ENCODE measurements around the gene MRTFA.

- TF ChIP-seq, protein P1, sequence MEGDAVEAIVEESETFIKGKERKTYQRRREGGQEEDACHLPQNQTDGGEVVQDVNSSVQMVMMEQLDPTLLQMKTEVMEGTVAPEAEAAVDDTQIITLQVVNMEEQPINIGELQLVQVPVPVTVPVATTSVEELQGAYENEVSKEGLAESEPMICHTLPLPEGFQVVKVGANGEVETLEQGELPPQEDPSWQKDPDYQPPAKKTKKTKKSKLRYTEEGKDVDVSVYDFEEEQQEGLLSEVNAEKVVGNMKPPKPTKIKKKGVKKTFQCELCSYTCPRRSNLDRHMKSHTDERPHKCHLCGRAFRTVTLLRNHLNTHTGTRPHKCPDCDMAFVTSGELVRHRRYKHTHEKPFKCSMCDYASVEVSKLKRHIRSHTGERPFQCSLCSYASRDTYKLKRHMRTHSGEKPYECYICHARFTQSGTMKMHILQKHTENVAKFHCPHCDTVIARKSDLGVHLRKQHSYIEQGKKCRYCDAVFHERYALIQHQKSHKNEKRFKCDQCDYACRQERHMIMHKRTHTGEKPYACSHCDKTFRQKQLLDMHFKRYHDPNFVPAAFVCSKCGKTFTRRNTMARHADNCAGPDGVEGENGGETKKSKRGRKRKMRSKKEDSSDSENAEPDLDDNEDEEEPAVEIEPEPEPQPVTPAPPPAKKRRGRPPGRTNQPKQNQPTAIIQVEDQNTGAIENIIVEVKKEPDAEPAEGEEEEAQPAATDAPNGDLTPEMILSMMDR (IDR thresholded peaks at IDR 0.05 in 2 of 3, conservative IDR thresholded peaks at IDR 0.05 in 1 of 3; ENCODE audit: borderline replicate concordance in 1 of 3, insufficient read depth in 1 of 3, low read depth in 2 of 3, low read length in 2 of 3), result no peak
- TF ChIP-seq POLR2A (IDR thresholded peaks at IDR 0.05; ENCODE audit: borderline replicate concordance, extremely low read depth, insufficient read depth, insufficient read length) (no peak), ZNF274 (IDR thresholded peaks at IDR 0.05; ENCODE audit: low read depth, low read length) (no peak), POLR2AphosphoS5 (IDR thresholded peaks at IDR 0.05; ENCODE audit: low read depth, low read length) (no peak), SRF (IDR thresholded peaks at IDR 0.05; ENCODE audit: low read depth) (no peak), SIN3A (IDR thresholded peaks at IDR 0.05; ENCODE audit: low read depth) (no peak), EZH2phosphoT487 (IDR thresholded peaks at IDR 0.05; ENCODE audit: borderline replicate concordance) (no peak), RAD21 (IDR thresholded peaks at IDR 0.05; ENCODE audit: low read depth) (no peak), CEBPB (IDR thresholded peaks at IDR 0.05; ENCODE audit: low read depth) (no peak)
These were observed 185.3 kb downstream of the MRTFA start for GRCh38 chr22:40451210-40451609.
